Fibroblast of villous mesenchyme (primary cell): Measurements from ENCODE around the gene PIKFYVE. TPM values are rescaled to one million over a fixed set of nuclear protein-coding genes. Genes with fewer than 3 reads are reported as not detected.

Source experiments
- DNase-seq: peaks from one replicate; pipeline ENCODE4 v3.0.0-alpha.2; 2010; ENCODE audit warnings: low read depth
- H3K4me3 ChIP-seq: 2 replicates; pipeline ENCODE4 v1.5.1; 2011; ENCODE audit warnings: low read depth, mild to moderate bottlenecking, low read length
- total RNA-seq: library from RNA; depleted of rRNA; stranded (reverse); fragments of >200 nt; gene quantifications from 2 replicates; pipeline ENCODE4 v1.2.3, GENCODE V29; 2012
- TF ChIP-seq, protein P1 (sequence below): IDR thresholded peaks from 2 replicates; pipeline ENCODE4 v1.5.1; 2012; ENCODE audit warnings: low read depth, mild to moderate bottlenecking, low read length; ENCODE audit not compliant: insufficient read depth

PIKFYVE gene
- total RNA-seq, 1 donor = 46.6 TPM

DNA sequence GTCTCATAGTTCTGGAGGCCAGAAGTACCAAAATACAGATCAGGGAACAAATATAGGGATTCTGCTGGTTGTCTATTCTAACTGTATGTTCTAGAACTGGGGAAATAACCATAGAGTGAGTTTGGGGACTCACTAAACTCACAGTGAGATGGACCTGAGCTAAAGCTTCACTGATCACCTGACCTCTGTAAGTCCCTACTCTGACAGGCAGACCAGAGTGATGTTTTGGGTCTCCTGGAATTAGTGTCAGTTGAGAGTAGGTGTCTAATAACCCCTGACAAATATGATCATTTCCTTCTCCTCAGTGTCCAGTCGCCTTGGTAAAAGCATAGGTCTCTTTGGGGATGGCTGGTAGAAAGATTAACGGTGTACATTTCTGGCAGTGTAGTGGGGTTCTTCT is 14.2 kb downstream of the PIKFYVE start:
- TF ChIP-seq, protein P1, sequence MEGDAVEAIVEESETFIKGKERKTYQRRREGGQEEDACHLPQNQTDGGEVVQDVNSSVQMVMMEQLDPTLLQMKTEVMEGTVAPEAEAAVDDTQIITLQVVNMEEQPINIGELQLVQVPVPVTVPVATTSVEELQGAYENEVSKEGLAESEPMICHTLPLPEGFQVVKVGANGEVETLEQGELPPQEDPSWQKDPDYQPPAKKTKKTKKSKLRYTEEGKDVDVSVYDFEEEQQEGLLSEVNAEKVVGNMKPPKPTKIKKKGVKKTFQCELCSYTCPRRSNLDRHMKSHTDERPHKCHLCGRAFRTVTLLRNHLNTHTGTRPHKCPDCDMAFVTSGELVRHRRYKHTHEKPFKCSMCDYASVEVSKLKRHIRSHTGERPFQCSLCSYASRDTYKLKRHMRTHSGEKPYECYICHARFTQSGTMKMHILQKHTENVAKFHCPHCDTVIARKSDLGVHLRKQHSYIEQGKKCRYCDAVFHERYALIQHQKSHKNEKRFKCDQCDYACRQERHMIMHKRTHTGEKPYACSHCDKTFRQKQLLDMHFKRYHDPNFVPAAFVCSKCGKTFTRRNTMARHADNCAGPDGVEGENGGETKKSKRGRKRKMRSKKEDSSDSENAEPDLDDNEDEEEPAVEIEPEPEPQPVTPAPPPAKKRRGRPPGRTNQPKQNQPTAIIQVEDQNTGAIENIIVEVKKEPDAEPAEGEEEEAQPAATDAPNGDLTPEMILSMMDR = no peak
- no peak for DNase-seq
- H3K4me3 ChIP-seq = no peak overlapping the region

DNA sequence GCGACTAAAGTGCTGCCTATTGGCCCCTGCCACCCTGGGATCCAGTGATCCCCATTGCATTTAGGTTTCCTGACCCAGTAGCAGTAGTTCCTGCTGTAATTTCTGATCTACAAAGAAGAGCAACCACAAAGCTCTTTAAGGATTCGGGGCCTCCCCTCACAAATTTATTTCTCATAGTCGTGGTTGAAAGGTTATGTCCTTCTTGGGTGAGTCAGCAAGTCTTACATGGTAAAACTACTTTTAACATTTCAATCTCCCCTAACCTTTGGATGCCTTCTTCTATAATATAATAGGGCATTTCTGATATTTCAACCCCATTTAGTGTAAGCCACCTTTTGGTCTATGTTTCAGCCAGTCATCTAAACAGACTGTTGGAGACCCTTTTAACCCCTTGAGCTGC is 14.9 kb downstream of the PIKFYVE start:
- TF ChIP-seq, protein P1 = no peak
- DNase-seq = peak; percentile 72
- H3K4me3 ChIP-seq = no peak overlapping the region

DNA sequence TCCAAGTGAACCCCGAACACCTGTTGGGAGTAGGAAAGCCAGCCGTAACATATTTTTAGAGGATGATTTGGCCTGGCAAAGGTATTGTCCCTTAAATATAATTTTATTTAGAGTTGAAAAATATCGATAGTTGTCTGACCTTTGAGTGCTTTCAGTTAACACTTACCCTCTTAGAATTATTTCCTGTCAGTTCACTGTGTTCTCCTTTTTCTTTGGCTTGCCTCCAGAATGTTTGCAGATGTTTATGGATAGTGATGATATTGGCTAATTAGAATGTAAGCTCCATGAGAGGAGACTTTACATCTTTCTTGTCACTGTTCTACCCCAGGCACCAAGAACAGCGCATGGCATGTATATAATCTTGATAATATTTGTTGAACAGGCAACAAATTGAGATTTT is 19.8 kb downstream of the PIKFYVE start:
- no peak for DNase-seq
- TF ChIP-seq, protein P1 = no peak
- no peak overlapping the region for H3K4me3 ChIP-seq

DNA sequence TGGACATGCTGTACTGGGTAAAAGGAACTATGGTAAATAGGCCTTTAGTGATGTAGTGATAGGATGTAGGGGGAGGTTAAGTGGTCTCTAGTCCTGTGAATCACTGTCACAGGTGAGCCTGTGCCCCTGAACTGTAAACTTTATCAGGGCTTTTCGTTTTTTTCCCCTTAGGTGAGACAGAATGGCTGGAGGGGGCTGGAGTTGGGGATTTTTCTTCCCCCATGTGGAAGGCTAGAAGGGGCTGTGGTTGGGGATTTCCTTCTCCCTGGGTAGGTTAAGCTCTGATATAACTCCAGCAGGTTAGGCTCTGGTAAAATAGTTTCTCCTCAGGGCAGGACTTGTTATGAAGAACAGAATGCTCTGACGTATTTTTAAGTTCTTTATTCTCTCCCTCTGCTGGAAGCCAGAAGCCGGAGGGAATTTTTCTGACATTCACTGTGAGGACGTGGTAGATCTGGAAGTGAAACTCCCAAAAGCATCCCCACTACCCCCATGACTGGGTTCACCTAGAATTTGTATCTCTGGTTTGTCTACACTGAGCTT is 28.5 kb downstream of the PIKFYVE start:
- no peak overlapping the region for H3K4me3 ChIP-seq
- TF ChIP-seq, protein P1 = no peak
- no peak for DNase-seq

DNA sequence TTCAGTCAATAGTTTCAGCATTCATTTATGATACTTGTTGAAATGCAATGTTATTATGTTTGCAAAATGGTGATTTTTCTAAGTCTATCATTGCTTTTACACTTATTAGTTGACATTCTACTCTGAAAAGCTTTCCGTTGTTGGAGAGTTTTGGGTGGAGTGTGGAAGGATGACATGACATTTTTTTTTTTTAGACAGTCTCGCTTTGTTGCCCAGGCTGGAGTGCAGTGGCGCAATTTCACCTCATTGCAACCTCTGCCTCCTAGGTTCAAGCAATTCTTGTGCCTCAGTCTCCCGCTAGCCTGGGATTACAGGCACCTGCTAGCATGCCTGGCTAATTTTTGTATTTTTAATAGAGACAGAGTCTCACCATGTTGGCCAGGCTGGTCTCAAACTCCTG is 29.8 kb downstream of the PIKFYVE start:
- no peak overlapping the region for H3K4me3 ChIP-seq
- DNase-seq = no peak
- TF ChIP-seq, protein P1 = no peak

DNA sequence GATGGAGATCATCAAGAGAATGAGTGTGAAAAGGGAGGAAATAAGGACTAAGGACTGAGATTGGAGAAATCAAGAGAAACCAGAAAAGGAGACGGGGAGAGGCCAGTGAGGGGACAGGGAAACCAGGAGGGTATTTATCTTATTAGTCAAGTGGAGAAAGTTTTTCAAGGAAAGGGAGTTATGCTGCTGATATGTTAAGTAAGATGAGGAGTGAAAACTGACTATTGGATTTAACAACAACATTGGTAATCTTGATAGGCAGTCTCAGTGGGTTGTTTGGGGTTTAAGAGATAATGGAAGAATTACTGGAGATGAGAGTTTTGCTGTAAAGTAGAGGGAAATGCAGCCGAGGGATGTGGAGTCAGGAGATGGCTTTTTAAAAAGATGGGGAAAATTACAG is 30.6 kb downstream of the PIKFYVE start:
- TF ChIP-seq, protein P1 = no peak
- H3K4me3 ChIP-seq = no peak overlapping the region
- no peak for DNase-seq

DNA sequence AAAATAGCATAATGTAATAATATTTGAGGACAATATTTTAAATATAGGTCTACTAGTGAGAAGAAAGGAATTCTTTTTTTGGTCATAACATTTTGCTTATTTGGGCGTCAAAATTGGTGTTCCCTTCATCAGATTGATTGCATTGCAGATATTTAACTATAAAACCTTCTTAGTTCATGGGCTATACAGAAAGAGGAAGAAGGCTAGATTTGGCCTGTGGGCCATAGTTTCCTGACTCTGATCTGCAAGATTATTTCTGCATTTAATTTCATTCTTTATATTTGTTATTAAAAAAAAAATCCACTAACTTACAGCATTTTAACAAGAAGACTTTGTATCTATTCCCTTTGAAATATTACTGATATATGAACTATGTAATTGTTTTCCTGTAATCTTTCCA is 31.9 kb downstream of the PIKFYVE start:
- TF ChIP-seq, protein P1 = no peak
- no peak for DNase-seq
- H3K4me3 ChIP-seq = no peak overlapping the region
